Stimulated activated naive CD8-positive, alpha-beta T cell treated with anti-CD3 and anti-CD28 coated beads, Interleukin-15, Interleukin-2, amounts not matched to agents 100 U/mL and 50 U/mL, for 24 hours (primary cell): ENCODE results near the gene KLHL24.
"Not testable (repeated sequence)": the region's sequence is repeated elsewhere in the genome, so short reads cannot be mapped to it uniquely, and the experiment has no call there.

Source experiments
- ATAC-seq: fragments of 150-1000 bp; cut with Tn5 transposase; one replicate; pipeline ENCODE4 v1.10.0; 2021
- DNase-seq: peaks from one replicate; pipeline ENCODE4 v3.0.0; 2021

Gene KLHL24

DNA sequence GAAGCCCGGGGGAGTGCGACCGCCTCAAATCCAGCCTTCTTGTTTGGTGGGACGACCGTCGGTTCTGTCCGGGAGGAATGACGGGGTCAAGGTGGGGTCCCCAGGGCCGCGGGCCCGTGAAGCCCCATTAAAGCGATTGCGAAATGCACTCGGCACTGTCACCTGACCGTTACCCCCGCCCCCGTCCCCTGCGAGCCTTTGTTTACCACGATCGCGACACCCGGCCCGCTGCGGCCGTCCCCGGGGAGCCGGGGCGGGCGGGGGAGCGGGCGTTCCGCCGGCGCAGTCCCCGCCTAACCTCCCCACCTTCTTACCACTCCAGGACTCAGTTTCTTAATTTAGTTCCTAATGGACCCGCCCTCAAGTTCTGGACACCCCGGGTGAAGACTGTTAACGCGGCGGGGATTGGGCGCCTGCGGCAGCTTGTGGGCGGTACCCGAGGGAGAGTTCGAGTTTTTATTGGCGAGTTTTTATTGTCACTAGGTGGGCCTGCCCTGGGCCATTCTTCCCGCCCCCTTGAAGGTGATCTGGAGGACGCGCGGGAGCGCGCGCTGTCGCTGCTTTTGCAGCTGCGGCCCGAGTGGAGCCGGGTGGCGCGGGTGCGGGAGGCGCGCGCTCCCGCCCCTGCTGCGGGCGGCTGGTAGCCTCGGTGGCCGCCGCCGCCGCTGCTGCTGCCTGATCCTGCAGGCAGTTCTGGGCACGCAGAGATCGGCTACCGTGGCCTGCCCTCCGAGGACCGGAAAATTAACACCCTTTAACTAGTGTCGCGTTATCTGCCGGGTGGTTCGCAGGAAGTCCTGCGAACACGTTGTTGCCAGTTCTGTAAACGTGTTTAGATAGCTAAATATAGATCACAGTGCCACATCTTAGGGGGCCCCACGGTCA lies 1.0 kb downstream of the KLHL24 start:
- DNase-seq, result peak; percentile 90
- ATAC-seq, result peak; percentile 86

DNA sequence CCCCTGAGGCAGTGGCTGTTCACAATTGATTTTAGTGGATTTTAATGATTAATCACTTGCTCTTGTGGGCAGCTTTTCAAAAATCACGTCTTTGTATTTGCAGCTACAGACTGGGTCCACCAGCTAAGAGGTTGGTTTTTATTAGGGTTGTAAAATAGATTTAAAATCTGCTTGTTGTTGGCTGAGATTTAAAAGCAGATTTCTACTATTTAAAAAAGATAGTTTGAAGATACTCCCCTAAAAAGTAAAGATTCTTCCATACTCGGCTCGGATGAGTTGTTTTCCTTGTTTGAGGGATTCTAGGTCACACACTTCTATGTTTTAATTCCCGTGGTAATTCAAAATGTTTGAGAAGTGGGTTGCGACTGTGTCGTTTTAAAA lies 1.7 kb downstream of the KLHL24 start:
- ATAC-seq (no peak), DNase-seq (no peak)

DNA sequence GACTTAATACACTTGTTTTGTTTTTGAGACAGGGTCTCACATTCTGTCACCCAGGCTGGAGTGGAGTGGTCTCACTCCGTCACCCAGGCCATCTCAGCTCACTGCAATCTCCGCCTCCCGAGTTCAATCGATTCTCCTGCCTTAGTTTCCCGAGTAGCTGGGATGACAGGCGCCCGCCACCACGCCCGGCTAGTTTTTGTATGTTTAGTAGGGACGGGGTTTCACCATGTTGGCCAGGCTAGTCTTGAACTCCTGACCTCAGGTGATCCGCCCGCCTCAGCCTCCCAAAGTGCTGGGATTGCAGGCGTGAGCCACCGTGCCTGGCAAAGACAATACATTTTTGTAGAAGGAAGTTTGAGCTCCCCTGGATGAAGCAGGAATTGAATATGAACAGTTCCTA lies 2.2 kb downstream of the KLHL24 start:
- not testable (repeated sequence) for DNase-seq, ATAC-seq

DNA sequence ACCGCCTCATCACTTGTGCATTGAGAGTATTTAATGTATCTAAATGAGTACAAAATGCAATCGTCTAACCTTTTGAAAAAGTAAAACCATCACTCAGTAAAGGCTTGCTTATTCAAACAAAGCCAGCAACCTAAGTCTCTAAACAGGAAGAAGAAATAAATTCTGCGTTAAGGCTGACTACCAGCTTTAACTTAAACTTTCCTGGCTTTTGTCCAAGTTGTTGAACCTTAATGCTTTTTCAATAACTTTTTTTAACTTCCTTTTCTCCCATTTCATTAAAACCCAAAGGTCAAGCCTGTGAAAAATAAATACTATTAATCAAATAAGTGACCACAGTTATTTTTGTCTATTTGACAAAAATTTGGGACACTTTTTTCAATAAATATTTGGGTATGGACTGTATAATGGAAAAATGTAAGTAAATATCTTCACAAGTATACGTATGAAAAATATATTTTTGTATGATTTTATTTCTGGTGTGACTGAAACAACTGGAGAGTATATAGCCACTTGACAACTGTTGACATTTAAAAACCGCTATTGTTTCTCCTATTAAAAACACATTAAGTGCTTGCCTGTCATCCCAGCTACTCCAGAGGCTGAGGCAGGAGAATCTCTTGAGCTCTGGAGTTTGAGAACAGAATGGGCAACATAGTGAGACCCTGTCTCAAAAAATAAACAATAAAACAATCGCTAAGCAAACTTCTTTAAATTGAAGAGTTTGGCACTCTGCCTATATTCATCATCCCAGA lies 2.9 kb downstream of the KLHL24 start:
- no peak for ATAC-seq
- DNase-seq, result no peak

DNA sequence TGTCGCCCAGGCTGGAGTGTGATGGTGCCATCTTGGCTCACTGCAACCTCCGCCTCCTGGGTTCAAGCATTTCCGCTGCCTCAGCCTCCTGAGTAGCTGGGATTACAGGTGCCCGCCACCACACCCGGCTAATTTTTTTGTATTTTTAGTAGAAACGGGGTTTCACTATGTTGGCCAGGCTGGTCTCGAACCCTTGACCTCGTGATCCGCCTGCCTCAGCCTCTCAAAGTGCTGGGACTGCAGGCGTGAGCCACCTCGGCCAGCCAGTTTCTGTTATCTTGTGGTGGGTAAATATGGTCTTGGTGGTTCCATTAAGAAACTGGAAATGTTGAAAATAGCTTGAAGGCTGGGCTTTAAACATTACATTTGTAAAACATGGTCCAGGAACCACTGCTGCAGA lies 5.2 kb downstream of the KLHL24 start:
- not testable (repeated sequence) for ATAC-seq, DNase-seq

- no peak for DNase-seq
- ATAC-seq, result no peak
Observed at GRCh38 chr3:183641882-183642281, 6.5 kb downstream of the KLHL24 start.

- no peak for ATAC-seq
- DNase-seq, result no peak
Observed at GRCh38 chr3:183644244-183644643, 8.8 kb downstream of the KLHL24 start.

DNA sequence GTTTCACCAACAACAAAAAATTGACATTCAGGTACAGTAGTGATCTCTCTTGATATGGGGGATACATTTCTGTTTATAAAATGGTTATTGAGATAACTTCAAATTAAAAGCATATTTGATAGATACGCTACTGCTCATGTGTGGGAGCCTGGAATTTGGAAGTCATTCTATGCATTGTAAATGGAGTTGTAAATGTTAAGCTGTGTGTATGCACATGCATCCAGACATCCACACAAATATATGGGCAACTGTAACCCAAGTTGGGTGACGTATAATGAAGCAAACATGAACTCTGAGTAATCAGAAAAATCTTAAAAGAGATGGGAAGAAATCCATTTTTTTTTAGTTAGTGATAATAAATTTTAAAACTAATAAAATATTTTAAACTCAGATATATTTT lies 9.8 kb downstream of the KLHL24 start:
- no peak for DNase-seq

GRCh38 chr3:183650554-183650953 lies 15.1 kb downstream of the KLHL24 start:
- ATAC-seq, result no peak
- no peak for DNase-seq

More for the DNA sequence above, 9.8 kb downstream of the KLHL24 start:
- no peak for ATAC-seq

DNA sequence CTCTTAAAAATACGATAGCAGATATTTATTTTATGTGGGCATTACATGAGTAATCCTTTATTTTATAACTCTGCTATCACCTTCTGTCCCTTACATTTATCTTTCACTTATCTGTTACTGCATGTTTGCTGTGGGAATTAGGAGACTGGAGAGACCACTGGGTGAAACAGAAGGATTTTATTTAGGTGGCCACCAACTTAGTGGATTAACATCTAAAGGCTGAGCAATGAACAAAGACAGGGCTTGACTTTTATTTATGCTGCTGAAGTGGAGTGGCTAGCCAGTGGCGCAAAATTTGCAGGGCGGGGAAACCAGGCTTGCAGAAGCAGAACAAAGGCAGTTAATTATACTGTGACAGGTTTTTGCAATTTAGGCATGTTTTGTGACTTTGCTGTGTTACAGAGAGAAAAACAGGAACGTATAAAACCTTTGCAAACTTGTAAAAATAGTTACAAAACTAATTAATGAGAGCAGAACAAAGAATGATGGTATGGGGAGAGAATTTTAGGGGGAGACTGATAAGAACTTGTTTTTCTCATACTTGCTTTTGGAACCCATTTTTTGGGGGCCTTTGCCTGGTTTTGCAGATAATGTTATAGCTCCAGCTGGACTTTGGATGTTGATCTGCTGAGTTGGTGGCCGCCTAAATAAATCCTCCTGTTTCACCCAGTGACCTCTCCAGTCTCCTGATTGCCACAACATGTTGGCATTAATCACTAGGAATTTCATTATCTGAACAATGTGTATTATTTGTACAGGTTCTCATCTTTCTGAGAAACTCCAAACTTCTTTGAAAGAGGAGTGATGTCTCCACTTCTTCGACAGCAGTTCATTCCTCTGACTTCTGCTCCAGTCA lies 18.0 kb downstream of the KLHL24 start:
- no peak for ATAC-seq
- no peak for DNase-seq

DNA sequence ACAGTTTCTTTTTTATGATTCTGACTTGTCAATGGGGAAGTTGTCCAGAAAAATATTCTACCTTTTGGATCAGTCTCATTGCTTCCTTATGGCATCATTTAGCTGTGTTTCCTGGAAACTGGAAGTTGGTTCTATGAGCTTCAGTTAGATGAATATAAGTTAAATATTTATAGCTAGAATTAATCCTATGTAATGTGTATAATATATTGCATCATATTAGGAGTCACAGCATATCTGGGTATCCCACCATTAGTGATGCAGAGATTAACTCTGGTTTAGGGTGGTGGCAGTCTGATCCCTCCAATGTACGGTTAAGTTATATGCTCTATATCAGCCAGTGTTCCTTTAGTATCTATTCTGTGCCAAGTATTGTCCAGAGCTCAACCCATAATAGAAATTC lies 19.3 kb downstream of the KLHL24 start:
- DNase-seq, result no peak
- ATAC-seq, result no peak

- DNase-seq (no peak), ATAC-seq (no peak)
Observed at GRCh38 chr3:183662099-183662498, 26.7 kb downstream of the KLHL24 start.

DNA sequence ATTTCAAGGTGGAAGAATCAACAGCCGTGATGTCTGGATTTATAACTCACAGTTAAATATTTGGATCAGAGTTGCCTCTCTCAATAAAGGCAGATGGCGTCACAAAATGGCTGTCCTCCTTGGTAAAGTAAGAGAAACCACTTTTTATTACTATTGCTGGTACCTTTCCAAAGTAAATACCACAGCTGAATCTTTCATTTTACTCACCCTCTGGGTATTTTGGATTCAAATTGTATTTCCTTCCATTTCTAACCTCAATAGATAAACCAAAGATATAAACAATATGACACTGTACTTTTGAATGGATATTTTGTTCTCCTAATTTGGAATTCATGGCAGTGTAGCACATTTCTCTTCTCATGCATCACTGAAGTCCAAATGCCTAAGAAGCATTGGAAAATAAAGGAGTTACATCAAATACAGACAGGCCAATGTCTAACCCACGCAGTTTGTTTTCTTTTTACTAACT lies 29.5 kb downstream of the KLHL24 start:
- no peak for DNase-seq
- ATAC-seq, result no peak

DNA sequence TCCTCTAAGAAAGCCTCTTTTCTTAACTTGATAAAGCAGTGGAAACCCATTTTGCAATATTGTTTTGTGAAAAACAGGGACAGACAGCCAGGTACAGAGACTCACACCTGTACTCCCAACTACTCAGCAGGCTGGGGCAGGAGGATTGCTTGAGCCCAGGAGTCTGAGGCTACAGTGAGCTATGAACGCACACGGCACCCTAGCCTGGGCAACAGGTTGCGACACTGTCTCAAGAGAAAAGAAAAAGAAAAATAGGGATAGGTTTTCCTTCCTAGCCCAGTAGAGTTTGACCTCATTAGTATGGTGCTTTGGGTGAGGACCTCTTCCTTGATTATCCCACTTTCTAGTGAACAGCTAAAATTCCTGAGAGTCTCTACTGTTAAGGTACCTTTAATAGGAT lies 44.6 kb downstream of the KLHL24 start:
- ATAC-seq (no peak), DNase-seq (no peak)

GRCh38 chr3:183687705-183688104 lies 52.3 kb downstream of the KLHL24 start:
- no peak for DNase-seq
- no peak for ATAC-seq

DNA sequence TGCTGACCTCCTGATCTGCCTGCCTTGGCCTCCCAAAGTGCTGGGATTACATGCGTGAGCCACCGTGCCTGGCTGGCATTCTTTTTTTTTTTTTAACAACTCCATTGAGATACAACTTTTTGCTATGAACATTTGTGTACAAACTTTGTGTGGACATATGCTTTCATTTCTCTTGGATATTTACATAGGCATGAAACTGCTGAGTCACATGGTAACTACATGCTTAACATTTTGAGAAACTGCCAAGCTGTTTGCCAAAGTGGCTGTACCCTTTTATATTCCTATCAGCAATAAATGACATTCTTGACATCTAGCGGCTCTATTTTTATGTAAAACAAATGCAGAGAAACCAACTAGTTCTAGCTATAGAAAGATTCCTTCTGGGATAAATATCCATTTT lies 53.5 kb downstream of the KLHL24 start:
- no peak for DNase-seq
- ATAC-seq, result no peak

DNA sequence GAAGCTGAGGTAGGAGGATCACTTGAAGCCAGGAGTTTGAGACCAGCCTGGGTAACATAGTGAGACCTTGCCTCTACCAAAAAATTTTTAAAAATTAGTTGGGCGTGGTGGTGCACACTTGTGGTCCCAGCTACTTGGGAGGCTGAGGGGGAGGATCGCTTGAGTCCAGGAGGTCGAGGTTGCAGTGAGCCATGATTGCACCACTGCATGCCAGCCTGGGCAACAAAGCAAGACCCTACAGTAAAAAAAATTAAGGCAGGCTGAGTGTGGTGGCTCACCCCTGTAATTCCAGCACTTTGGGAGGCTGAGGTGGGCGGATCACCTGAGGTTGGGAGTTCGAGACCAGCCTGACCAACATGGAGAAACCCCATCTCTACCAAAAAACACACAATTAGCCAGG lies 54.2 kb downstream of the KLHL24 start:
- not testable (repeated sequence) for DNase-seq, ATAC-seq

GRCh38 chr3:183690402-183690995 lies 55.1 kb downstream of the KLHL24 start:
- no peak for DNase-seq
- ATAC-seq, result no peak

GRCh38 chr3:183692436-183692835 lies 57.0 kb downstream of the KLHL24 start:
- no peak for DNase-seq

GRCh38 chr3:183695569-183696364 lies 60.3 kb downstream of the KLHL24 start:
- ATAC-seq (no peak), DNase-seq (no peak)

More at GRCh38 chr3:183692436-183692835, 57.0 kb downstream of the KLHL24 start:
- ATAC-seq, result no peak

DNA sequence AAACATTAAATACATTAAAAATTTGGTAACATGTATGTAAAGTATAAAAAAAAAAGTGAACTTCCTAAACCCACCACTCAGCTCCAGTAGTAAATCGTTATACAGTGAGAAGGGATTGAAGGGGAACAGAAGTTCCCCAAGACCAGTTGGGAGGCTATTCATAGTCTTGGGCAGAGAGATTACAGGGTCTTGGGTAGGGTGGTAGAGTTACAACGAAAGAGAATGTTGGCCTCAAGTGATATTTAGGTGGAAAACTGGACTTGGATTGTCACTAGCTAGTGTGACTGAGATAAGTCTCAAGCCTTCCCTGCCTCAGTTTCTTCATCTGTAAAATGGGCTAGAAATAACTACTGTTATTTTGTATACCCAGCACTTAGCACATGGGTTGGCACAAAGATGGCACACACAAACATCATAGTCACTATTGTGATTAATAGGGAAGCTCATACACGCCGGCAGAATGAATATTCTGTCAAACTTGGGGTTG lies 61.7 kb downstream of the KLHL24 start:
- DNase-seq (no peak), ATAC-seq (no peak)
